DOHH2 (cell line): ENCODE measurements around the gene GPR78.

Experiments used
- CTCF ChIP-seq: fragments of 200-600 bp; sonication (generic); IDR thresholded peaks from one replicate; pipeline ENCODE4 v1.5.1; 2014; ENCODE audit warnings: antibody characterized with exemption, mild to moderate bottlenecking, low read depth, low read length; ENCODE audit not compliant: poor library complexity, severe bottlenecking
- EZH2phosphoT487 ChIP-seq: fragments of 200-600 bp; sonication (generic); IDR thresholded peaks from 2 replicates; pipeline ENCODE4 v1.6.1; 2017; ENCODE audit warnings: borderline replicate concordance, mild to moderate bottlenecking, antibody characterized with exemption, low read length, moderate library complexity, mixed read lengths

DNA sequence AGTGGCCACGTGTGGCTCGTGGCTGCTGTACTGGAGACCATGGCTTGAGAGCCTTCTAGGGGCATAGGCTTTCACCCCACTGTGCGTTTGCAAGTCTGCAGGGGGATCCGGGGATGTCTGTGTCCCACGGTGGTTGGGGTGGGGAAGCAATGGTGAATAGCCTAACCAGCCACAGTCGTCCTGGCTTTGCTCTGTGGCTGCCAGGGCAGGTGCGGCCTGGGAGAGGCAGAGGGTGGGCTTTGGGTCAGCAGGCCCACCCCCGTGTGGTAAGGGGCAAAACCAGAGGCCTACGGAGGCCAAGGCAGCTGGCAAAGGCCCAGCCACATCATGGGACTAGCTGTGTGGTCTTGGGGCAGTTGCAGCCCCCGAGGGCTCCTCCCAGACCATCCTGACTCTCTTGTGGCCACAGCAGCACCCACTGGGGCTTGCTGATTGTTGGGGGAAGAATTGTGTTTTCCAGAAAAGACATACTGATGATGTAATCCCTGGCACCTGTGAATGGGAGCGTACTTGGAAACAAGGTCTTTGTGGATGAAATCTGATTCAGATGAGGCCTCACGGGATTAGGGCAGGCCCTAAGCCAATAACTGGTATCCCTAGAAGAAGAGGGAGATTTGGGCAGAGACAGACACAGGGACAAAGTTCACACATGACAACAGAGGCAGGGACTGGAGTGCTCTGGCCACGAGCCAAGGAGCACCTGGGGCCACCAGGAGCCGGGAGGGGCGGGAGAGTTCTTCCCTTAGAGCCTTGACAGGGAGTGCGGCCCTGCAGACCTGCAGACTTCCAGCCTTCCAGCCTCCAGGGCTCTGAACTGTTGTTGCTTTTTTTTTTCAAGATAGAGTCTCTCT, 15.3 kb downstream of the GPR78 start:
- TF ChIP-seq CTCF (no peak), EZH2phosphoT487 (no peak)
